A549 (cell line): ENCODE data around the gene CIB4. TPM values are rescaled to one million over a fixed set of nuclear protein-coding genes. Genes with fewer than 3 reads are reported as not detected.

ENCODE experiments used
- ATAC-seq, 2 experiments: fragments of 200-7000 bp in 1 of 2; fragments of >200 bp in 1 of 2; cut with Nextera tagmentation in 1 of 2; cut with Tn5 transposase in 1 of 2; 3 replicates each; pipeline versions ENCODE4 v1.8.0 to v1.9.1; 2018 to 2020; ENCODE audit warnings: mild to moderate bottlenecking in 1 of 2, moderate library complexity in 1 of 2
- CTCF ChIA-PET: fragments of 300-600 bp; sonication (Branson Sonifier 250); formaldehyde crosslinking; extraction: SDS; loops from one replicate; lab custom pipeline; 2021; ENCODE audit warnings: antibody characterized with exemption, inconsistent platforms; lab: Yijun Ruan, JAX
- POLR2A ChIA-PET: fragments of 350-600 bp; formaldehyde crosslinking; extraction: SDS; loops from one replicate; lab custom pipeline; 2021; ENCODE audit warnings: antibody characterized with exemption, inconsistent platforms; lab: Yijun Ruan, JAX
- DNase-seq, 2 experiments: peaks; one replicate each; pipeline versions ENCODE4 v3.0.0 to v3.0.0-alpha.2; 2011 to 2016; ENCODE audit warnings: low read depth in 1 of 2, low spot score in 1 of 2
- FAIRE-seq: peaks from 2 replicates; lab custom pipeline; 2011; peaks lifted over from hg19 to GRCh38; lab: Jason Lieb, UNC
- H3K27ac ChIP-seq, 2 experiments: fragments of >200 bp; sonication (Bioruptor Twin); formaldehyde crosslinking; 3 replicates each; pipeline ENCODE4 v1.5.1; 2016 to 2017
- H3K4me1 ChIP-seq: fragments of >200 bp; sonication (Bioruptor Twin); formaldehyde crosslinking; 3 replicates; pipeline ENCODE4 v1.6.1; 2016
- H3K4me2 ChIP-seq: fragments of >200 bp; sonication (Bioruptor Twin); formaldehyde crosslinking; 3 replicates; pipeline ENCODE4 v1.6.1; 2016
- H3K4me3 ChIP-seq: fragments of >200 bp; sonication (Bioruptor Twin); formaldehyde crosslinking; 3 replicates; pipeline ENCODE4 v1.5.1; 2016
- H3K9me3 ChIP-seq: fragments of >200 bp; sonication (Bioruptor Twin); formaldehyde crosslinking; 3 replicates; pipeline ENCODE4 v1.6.1; 2016
- ATOH8 ChIP-seq: fragments of 250-450 bp; sonication (Bioruptor Pico); IDR thresholded peaks from 2 replicates; pipeline ENCODE4 v1.5.0; 2020; ENCODE audit warnings: low read depth, mild to moderate bottlenecking, moderate library complexity
- BHLHE40 ChIP-seq: IDR thresholded peaks from 2 replicates; pipeline ENCODE4 v1.6.1; 2012; ENCODE audit warnings: low read depth, low read length, inconsistent platforms
- CBX8 ChIP-seq: fragments of 200-600 bp; sonication (generic); IDR thresholded peaks from 2 replicates; pipeline ENCODE4 v1.6.1; 2016
- CEBPB ChIP-seq, 2 experiments: fragments of >200 bp in 1 of 2; sonication (Bioruptor Twin) in 1 of 2; formaldehyde crosslinking in 1 of 2; IDR thresholded peaks; 2 replicates each; pipeline ENCODE4 v1.6.1; 2012 to 2016
- EHF ChIP-seq: fragments of 250-450 bp; sonication (Bioruptor Pico); IDR thresholded peaks from 2 replicates; pipeline ENCODE4 v1.5.0; 2020; ENCODE audit warnings: mild to moderate bottlenecking
- EHMT2 ChIP-seq: fragments of 200-600 bp; sonication (generic); IDR thresholded peaks from 2 replicates; pipeline ENCODE4 v1.6.1; 2016; ENCODE audit warnings: antibody characterized with exemption, low read depth, mild to moderate bottlenecking, moderate library complexity
- ESRRA ChIP-seq: fragments of 150-350 bp; IDR thresholded peaks from 2 replicates; pipeline ENCODE4 v1.6.1; 2014; ENCODE audit warnings: mild to moderate bottlenecking, low read length, borderline replicate concordance
- FOSB ChIP-seq: fragments of 250-450 bp; sonication (Bioruptor Pico); IDR thresholded peaks from 2 replicates; pipeline ENCODE4 v1.5.0; 2020; ENCODE audit warnings: mild to moderate bottlenecking, moderate library complexity
- FOSL2 ChIP-seq, 2 experiments: fragments of 450-650 bp in 1 of 2; fragments of >200 bp in 1 of 2; sonication (Bioruptor Twin) in 1 of 2; formaldehyde crosslinking; IDR thresholded peaks; 2 replicates each; pipeline versions ENCODE4 v1.5.0 to v1.6.1; 2016 to 2020; ENCODE audit warnings: mild to moderate bottlenecking in 1 of 2, moderate library complexity in 1 of 2
- FOXS1 ChIP-seq: fragments of 250-450 bp; sonication (Bioruptor Pico); IDR thresholded peaks from 2 replicates; pipeline ENCODE4 v1.5.0; 2020; ENCODE audit warnings: mild to moderate bottlenecking, moderate library complexity
- JUN ChIP-seq, 2 experiments: fragments of >200 bp; sonication (Bioruptor Twin); formaldehyde crosslinking; IDR thresholded peaks; 2 replicates in 1 of 2; 3 replicates in 1 of 2; pipeline ENCODE4 v1.6.1; 2016 to 2017
- KDM1A ChIP-seq: fragments of 200-600 bp; sonication (generic); IDR thresholded peaks from 2 replicates; pipeline ENCODE4 v1.6.1; 2016; ENCODE audit warnings: low read depth, mild to moderate bottlenecking
- MAX ChIP-seq: IDR thresholded peaks from 2 replicates; pipeline ENCODE4 v1.6.1; 2012
- MYC ChIP-seq: IDR thresholded peaks from 2 replicates; pipeline ENCODE4 v1.6.1; 2012; ENCODE audit warnings: mild to moderate bottlenecking, inconsistent platforms, low read length, improper control_type of control experiment, borderline replicate concordance
- NPAS2 ChIP-seq: fragments of 250-450 bp; sonication (Bioruptor Pico); IDR thresholded peaks from 2 replicates; pipeline ENCODE4 v1.8.0; 2022; ENCODE audit warnings: mild to moderate bottlenecking, moderate library complexity, borderline replicate concordance
- NR3C1 ChIP-seq: fragments of >200 bp; sonication (Bioruptor Twin); formaldehyde crosslinking; IDR thresholded peaks from 3 replicates; pipeline ENCODE4 v1.6.1; 2017
- PBX3 ChIP-seq: IDR thresholded peaks from 2 replicates; pipeline ENCODE4 v1.6.1; 2012
- POLR2A ChIP-seq: IDR thresholded peaks from 2 replicates; pipeline ENCODE4 v1.6.1; 2012; ENCODE audit warnings: mild to moderate bottlenecking, low read length
- POLR2AphosphoS2 ChIP-seq: conservative IDR thresholded peaks from 2 replicates; pipeline ENCODE4 v1.6.1; 2012; ENCODE audit warnings: low read length, improper control_type of control experiment, inconsistent platforms
- RAD21 ChIP-seq, 2 experiments: fragments of >200 bp in 1 of 2; sonication (Bioruptor Twin) in 1 of 2; formaldehyde crosslinking in 1 of 2; IDR thresholded peaks in 1 of 2; conservative IDR thresholded peaks in 1 of 2; 2 replicates in 1 of 2; 3 replicates in 1 of 2; pipeline ENCODE4 v1.6.1; 2012 to 2018; ENCODE audit warnings: inconsistent platforms in 1 of 2
- RARB ChIP-seq: fragments of 250-450 bp; sonication (Bioruptor Pico); IDR thresholded peaks from 2 replicates; pipeline ENCODE4 v1.8.0; 2021; ENCODE audit warnings: mild to moderate bottlenecking, moderate library complexity
- RCOR1 ChIP-seq: fragments of 150-350 bp; IDR thresholded peaks from 2 replicates; pipeline ENCODE4 v1.6.1; 2014; ENCODE audit warnings: antibody characterized with exemption, low read length, low read depth
- REST ChIP-seq: fragments of 200-600 bp; sonication (generic); IDR thresholded peaks from 2 replicates; pipeline ENCODE4 v1.6.1; 2016; ENCODE audit warnings: antibody characterized with exemption, mild to moderate bottlenecking, moderate library complexity
- RNF2 ChIP-seq: fragments of 200-600 bp; sonication (generic); IDR thresholded peaks from 2 replicates; pipeline ENCODE4 v1.6.1; 2016; ENCODE audit warnings: low read depth, mild to moderate bottlenecking, antibody characterized with exemption, moderate library complexity, borderline replicate concordance
- SREBF2 ChIP-seq: fragments of 450-650 bp; IDR thresholded peaks from 2 replicates; pipeline ENCODE4 v1.6.1; 2014; ENCODE audit warnings: mild to moderate bottlenecking, moderate library complexity
- ZC3H11A ChIP-seq: fragments of 450-650 bp; IDR thresholded peaks from 2 replicates; pipeline ENCODE4 v1.6.1; 2014; ENCODE audit warnings: antibody characterized with exemption, mild to moderate bottlenecking
- ZFP36 ChIP-seq: fragments of 450-650 bp; IDR thresholded peaks from 2 replicates; pipeline ENCODE4 v1.6.1; 2014; ENCODE audit warnings: borderline replicate concordance; ENCODE audit not compliant: partially characterized antibody
- WGBS: methylation state at CpG from one replicate; pipeline ENCODE4 v1.1.6; 2017; ENCODE audit errors: missing lambda C conversion rate; 5-methylcytosine and 5-hydroxymethylcytosine counted together
- polyA plus RNA-seq, 4 experiments: library from polyadenylated mRNA; depleted of rRNA in 3 of 4; stranded (reverse); fragments of >200 nt; fragmentation: RNase III in 1 of 4; extraction: RNeasy Plus Mini Kit Qiagen cat#74134 plus additional on column Dnase treatment in 1 of 4; gene quantifications; 2 replicates in 3 of 4; 3 replicates in 1 of 4; pipeline ENCODE4 v1.2.3, GENCODE V29; 2011 to 2017
- TF ChIP-seq, protein P1 (sequence below): IDR thresholded peaks from 2 replicates; pipeline ENCODE4 v1.6.1; 2012; ENCODE audit warnings: low read depth, borderline replicate concordance

Gene CIB4
- polyA plus RNA-seq, 2 of the 4 experiments (the other 2 are of a cell fraction), result 0.30 to 1.0 TPM

GRCh38 chr2:26602575-26602974, 38.6 kb downstream of the CIB4 start:
- 22% methylated on average over 6 of the region's 6 CpGs for WGBS
- Histone ChIP-seq H3K4me3 (no peak overlapping the region), H3K27ac (no peak overlapping the region), H3K9me3 (peaks cover 14% of the 10 kb centered on the region), H3K4me2 (no peak overlapping the region), H3K4me1 (peaks cover 16% of the 10 kb centered on the region)
- TF ChIP-seq MAX (no peak), MYC (no peak), JUN (IDR thresholded peaks at IDR 0.05) (no peak), BHLHE40 (no peak), CBX8 (no peak), RAD21 (conservative IDR thresholded peaks at IDR 0.05 in 1 of 2, IDR thresholded peaks at IDR 0.05 in 1 of 2) (no peak), RCOR1 (no peak), RNF2 (no peak), ATOH8 (CRISPR knock-in tag) (no peak), ZFP36 (no peak), FOXS1 (CRISPR knock-in tag) (no peak), CEBPB (IDR thresholded peaks at IDR 0.05) (no peak), PBX3 (no peak), ESRRA (no peak), KDM1A (no peak), NR3C1 (no peak), REST (no peak), ZC3H11A (no peak)
- TF ChIP-seq, protein P1, sequence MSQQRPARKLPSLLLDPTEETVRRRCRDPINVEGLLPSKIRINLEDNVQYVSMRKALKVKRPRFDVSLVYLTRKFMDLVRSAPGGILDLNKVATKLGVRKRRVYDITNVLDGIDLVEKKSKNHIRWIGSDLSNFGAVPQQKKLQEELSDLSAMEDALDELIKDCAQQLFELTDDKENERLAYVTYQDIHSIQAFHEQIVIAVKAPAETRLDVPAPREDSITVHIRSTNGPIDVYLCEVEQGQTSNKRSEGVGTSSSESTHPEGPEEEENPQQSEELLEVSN, result no peak
- ChIA-PET POLR2A (no interaction called here), CTCF (interaction anchor here (1.1 to 18.4 kb wide), 6 partner anchors 9 to 152 kb away, joined by 4 to 736 read pairs (median 78); no protein-coding TSS in a partner anchor)
- no peak for DNase-seq
- ATAC-seq, result no peak
- no peak for FAIRE-seq

- 67% methylated on average over 2 of the region's 2 CpGs for WGBS
- peaks cover 11% of the 10 kb centered on the region for H3K9me3 ChIP-seq
- no peak for ATAC-seq
- DNase-seq, result no peak
- 0 out of 3 replicates have a peak, but pooled peaks cover 8% of the 10 kb centered on the region for H3K4me1 ChIP-seq
- no peak overlapping the region for H3K27ac ChIP-seq
- POLR2A ChIA-PET, result interaction anchor here (0.6 kb wide), 1 partner anchor 374 kb away, joined by 3 read pairs; no protein-coding TSS in a partner anchor
- no peak for FAIRE-seq
- H3K4me2 ChIP-seq, result no peak overlapping the region
- no peak overlapping the region for H3K4me3 ChIP-seq
- CTCF ChIA-PET, result interaction anchor here (1.3 to 5.0 kb wide), 6 partner anchors 8 to 324 kb away, joined by 3 to 29 read pairs (median 4); no protein-coding TSS in a partner anchor
- TF ChIP-seq SREBF2 (no peak), RNF2 (no peak), RARB (CRISPR knock-in tag) (no peak), EHMT2 (no peak), ATOH8 (CRISPR knock-in tag) (no peak), FOSB (no peak), POLR2A (no peak), CBX8 (no peak), JUN (IDR thresholded peaks at IDR 0.05) (no peak), NPAS2 (CRISPR knock-in tag) (no peak), EHF (no peak), KDM1A (no peak), ZFP36 (no peak), CEBPB (IDR thresholded peaks at IDR 0.05) (no peak), MAX (no peak), POLR2AphosphoS2 (no peak), FOSL2 (IDR thresholded peaks at IDR 0.05) (no peak), FOSL2 (CRISPR knock-in tag; IDR thresholded peaks at IDR 0.05) (no peak)
Observed at GRCh38 chr2:26599387-26599786, 41.8 kb downstream of the CIB4 start.
